HCT116 (cell line): ENCODE measurements around the gene DNAJC18. TPM values are rescaled to one million over a fixed set of nuclear protein-coding genes. Genes with fewer than 3 reads are reported as not detected.

Experiments used
- ATAC-seq: fragments of 200-7000 bp; cut with Tn5 transposase; 2 replicates; pipeline ENCODE4 v1.9.1; 2020; ENCODE audit warnings: mild to moderate bottlenecking, moderate library complexity
- BruUV-seq: library from RNA; stranded (reverse); fragments of 400-500 nt; replicated peaks from 2 replicates; lab custom pipeline; 2021; lab: Mats Ljungman, UMichigan
- CTCF ChIA-PET: fragments of 300-600 bp; sonication (Branson Sonifier 250); formaldehyde crosslinking; loops from one replicate; lab custom pipeline; 2021; ENCODE audit warnings: antibody characterized with exemption; lab: Charles Lee
- POLR2A ChIA-PET: fragments of 300-600, 350-600 bp; sonication (Branson Sonifier 250); formaldehyde crosslinking; loops from one replicate; lab custom pipeline; 2021; ENCODE audit warnings: antibody characterized with exemption; lab: Charles Lee
- RAD21 ChIA-PET, 2 experiments: fragments of 300-600 bp; sonication (Branson Sonifier 250); formaldehyde crosslinking; loops; one replicate each; lab custom pipeline; 2023; ENCODE audit warnings: low total read pairs in 2 of 2; ENCODE audit not compliant: uncharacterized antibody in 2 of 2, unreplicated experiment in 2 of 2, low non-redundant PET in 1 of 2; lab: Charles Lee
- DNase-seq: peaks from one replicate; pipeline ENCODE4 v3.0.0-alpha.2; 2010; ENCODE audit warnings: low read depth, low spot score
- H2AFZ ChIP-seq: fragments of 200-600 bp; shearing (Covaris generic), sonication (generic); 2 replicates; pipeline ENCODE4 v1.6.1; 2017; ENCODE audit warnings: low read depth, mixed run types, mixed read lengths, antibody characterized with exemption, low read length; ENCODE audit not compliant: poor library complexity, severe bottlenecking
- H3K27ac ChIP-seq: 2 replicates; pipeline ENCODE4 v1.5.1; 2012; ENCODE audit warnings: low read depth, low read length
- H3K27me3 ChIP-seq: fragments of 200-600 bp; sonication (generic); 2 replicates; pipeline ENCODE4 v1.6.1; 2016; ENCODE audit warnings: mixed run types, low read length, mixed read lengths; ENCODE audit not compliant: insufficient read depth
- H3K36me3 ChIP-seq, 2 experiments: fragments of 200-500 bp in 1 of 2; fragments of 200-600 bp in 1 of 2; sonication (Bioruptor generic) in 1 of 2; sonication (generic) in 1 of 2; 2 replicates each; pipeline versions ENCODE4 v1.5.1 to v1.6.1; 2014 to 2016; ENCODE audit warnings: low read length in 2 of 2, inconsistent platforms in 1 of 2, mixed read lengths in 1 of 2, mixed run types in 1 of 2; ENCODE audit not compliant: insufficient read depth in 2 of 2, control insufficient read depth in 1 of 2
- H3K4me1 ChIP-seq, 2 experiments: fragments of 200-600 bp in 1 of 2; sonication (generic) in 1 of 2; 2 replicates each; pipeline versions ENCODE4 v1.5.1 to v1.6.1; 2012 to 2017; ENCODE audit warnings: low read length in 2 of 2, inconsistent platforms in 1 of 2, mild to moderate bottlenecking in 1 of 2, mixed read lengths in 1 of 2, mixed run types in 1 of 2, moderate library complexity in 1 of 2; ENCODE audit not compliant: insufficient read depth in 2 of 2, control insufficient read depth in 1 of 2
- H3K4me2 ChIP-seq: fragments of 200-600 bp; sonication (generic); 2 replicates; pipeline ENCODE4 v1.6.1; 2017; ENCODE audit warnings: mixed run types, low read length, mixed read lengths
- H3K4me3 ChIP-seq, 2 experiments: fragments of 200-600 bp in 1 of 2; sonication (generic) in 1 of 2; replicated peaks in 1 of 2; 2 replicates each; pipeline ENCODE4 v1.5.1; 2011 to 2016; ENCODE audit warnings: low read length in 2 of 2, control low read depth in 1 of 2, low read depth in 1 of 2, mild to moderate bottlenecking in 1 of 2, mixed read lengths in 1 of 2, mixed run types in 1 of 2
- H3K79me2 ChIP-seq: fragments of 200-600 bp; sonication (generic); 2 replicates; pipeline ENCODE4 v1.6.1; 2017; ENCODE audit warnings: mild to moderate bottlenecking, mixed run types, low read length, moderate library complexity, mixed read lengths; ENCODE audit not compliant: insufficient read depth
- H3K9ac ChIP-seq: fragments of 200-600 bp; sonication (generic); 2 replicates; pipeline ENCODE4 v1.6.1; 2016; ENCODE audit warnings: low read length, mixed read lengths
- H3K9me2 ChIP-seq: fragments of 200-600 bp; sonication (generic), shearing (Covaris generic); 2 replicates; pipeline ENCODE4 v1.6.1; 2017; ENCODE audit warnings: mixed run types, mild to moderate bottlenecking, moderate library complexity; ENCODE audit not compliant: insufficient read depth
- H3K9me3 ChIP-seq, 2 experiments: fragments of 200-500 bp in 1 of 2; fragments of 200-600 bp in 1 of 2; sonication (Bioruptor generic) in 1 of 2; sonication (generic) in 1 of 2; 2 replicates each; pipeline ENCODE4 v1.6.1; 2014 to 2017; ENCODE audit warnings: low read length in 2 of 2, mixed read lengths in 2 of 2, inconsistent platforms in 1 of 2, low read depth in 1 of 2, mild to moderate bottlenecking in 1 of 2, mixed run types in 1 of 2, moderate library complexity in 1 of 2; ENCODE audit not compliant: control insufficient read depth in 1 of 2, insufficient read depth in 1 of 2
- H4K20me1 ChIP-seq: fragments of 200-600 bp; sonication (generic), shearing (Covaris generic); 2 replicates; pipeline ENCODE4 v1.6.1; 2017; ENCODE audit warnings: mixed run types, mild to moderate bottlenecking, moderate library complexity; ENCODE audit not compliant: insufficient read depth
- ATF3 ChIP-seq: IDR thresholded peaks from 2 replicates; pipeline ENCODE4 v1.6.1; 2012
- CBX3 ChIP-seq: IDR thresholded peaks from 2 replicates; pipeline ENCODE4 v1.6.1; 2012; ENCODE audit warnings: low read depth
- CEBPB ChIP-seq: IDR thresholded peaks from 2 replicates; pipeline ENCODE4 v1.6.1; 2012; ENCODE audit warnings: low read depth
- ELF1 ChIP-seq: IDR thresholded peaks from 2 replicates; pipeline ENCODE4 v1.6.1; 2012; ENCODE audit warnings: low read depth, borderline replicate concordance
- EZH2 ChIP-seq: fragments of 200-600 bp; sonication (generic); IDR thresholded peaks from 2 replicates; pipeline ENCODE4 v1.6.1; 2017; ENCODE audit warnings: antibody characterized with exemption, mixed run types
- EZH2phosphoT487 ChIP-seq: fragments of 200-600 bp; IDR thresholded peaks from 2 replicates; pipeline ENCODE4 v1.6.1; 2018; ENCODE audit warnings: antibody characterized with exemption, borderline replicate concordance
- FOSL1 ChIP-seq: IDR thresholded peaks from 2 replicates; pipeline ENCODE4 v1.6.1; 2012; ENCODE audit warnings: low read depth
- JUND ChIP-seq: IDR thresholded peaks from 2 replicates; pipeline ENCODE4 v1.6.1; 2012
- MAX ChIP-seq: IDR thresholded peaks from 2 replicates; pipeline ENCODE4 v1.6.1; 2012
- POLR2A ChIP-seq: IDR thresholded peaks from 2 replicates; pipeline ENCODE4 v1.7.0; 2011; ENCODE audit warnings: borderline replicate concordance; ENCODE audit not compliant: insufficient read depth, insufficient read length; ENCODE audit errors: extremely low read depth
- REST ChIP-seq: IDR thresholded peaks from 2 replicates; pipeline ENCODE4 v1.6.1; 2012; ENCODE audit warnings: low read depth
- SIN3A ChIP-seq: IDR thresholded peaks from 2 replicates; pipeline ENCODE4 v1.6.1; 2012; ENCODE audit warnings: low read depth
- SP1 ChIP-seq: IDR thresholded peaks from 2 replicates; pipeline ENCODE4 v1.6.1; 2012; ENCODE audit warnings: low read depth
- SRF ChIP-seq: IDR thresholded peaks from 2 replicates; pipeline ENCODE4 v1.6.1; 2012; ENCODE audit warnings: low read depth
- TCF7L2 ChIP-seq: IDR thresholded peaks from 2 replicates; pipeline ENCODE4 v1.7.0; 2011; ENCODE audit warnings: borderline replicate concordance, inconsistent platforms; ENCODE audit not compliant: insufficient read depth, insufficient read length; ENCODE audit errors: extremely low read depth
- ZBTB33 ChIP-seq: IDR thresholded peaks from 2 replicates; pipeline ENCODE4 v1.6.1; 2011; ENCODE audit warnings: mild to moderate bottlenecking, low read length, moderate library complexity; ENCODE audit not compliant: insufficient replicate concordance; ENCODE audit errors: extremely low read depth
- ZFX ChIP-seq: fragments of 450-650 bp; IDR thresholded peaks from 2 replicates; pipeline ENCODE4 v1.6.1; 2017
- ZNF274 ChIP-seq: fragments of 200-500 bp; sonication (Bioruptor generic); IDR thresholded peaks from 2 replicates; pipeline ENCODE4 v1.6.1; 2014; ENCODE audit warnings: mild to moderate bottlenecking, low read depth, low read length, inconsistent platforms
- intact Hi-C: fragments of 100-400 bp; cut with micrococcal nuclease; formaldehyde crosslinking; loops from 2 replicates; pipeline ENCODE4 v1.10.0; 2022
- total RNA-seq: library from RNA; stranded (reverse); gene quantifications from one replicate; pipeline ENCODE4 v1.2.1, GENCODE V29; 2021; ENCODE audit not compliant: unreplicated experiment

Gene DNAJC18
- total RNA-seq, 1 experiment from 2014 or later: 5.7 TPM

- TF ChIP-seq ZBTB33 (no peak), JUND (no peak), ZNF274 (no peak), ZFX (no peak), EZH2 (no peak), SIN3A (no peak), POLR2A (no peak), ELF1 (no peak)
Measured at GRCh38 chr5:139456776-139457175, 17.5 kb upstream of the DNAJC18 start (continued).

GRCh38 chr5:139454568-139455290 lies 15.4 kb upstream of the DNAJC18 start:
- ChIA-PET CTCF (no interaction called here), RAD21 (no interaction called here), POLR2A (no interaction called here)
- Histone ChIP-seq H2AFZ (no peak overlapping the region), H3K9me3 (no peaks in the 10 kb centered on the region), H3K27ac (no peak overlapping the region), H3K79me2 (no peaks in the 10 kb centered on the region), H3K27me3 (no peaks in the 10 kb centered on the region), H3K4me3 (no peak overlapping the region), H3K36me3 (no peaks in the 10 kb centered on the region), H3K4me2 (no peak overlapping the region), H3K9me2 (no peaks in the 10 kb centered on the region), H3K4me1 (peaks cover 0 to 7% of the 10 kb centered on the region in 2 experiments; a peak in 1 of 4 replicates), H4K20me1 (no peaks in the 10 kb centered on the region), H3K9ac (no peak overlapping the region)
- BruUV-seq: no TSS peak
- ATAC-seq (no peak), DNase-seq (no peak)
- intact Hi-C loops: no loop called here
- TF ChIP-seq SP1: no peak
- no peak for TF ChIP-seq REST
- TF ChIP-seq FOSL1: no peak
- no peak for TF ChIP-seq CBX3
- no peak for TF ChIP-seq ATF3
- TF ChIP-seq ZBTB33: no peak
- no peak for TF ChIP-seq ZFX
- no peak for TF ChIP-seq MAX
- TF ChIP-seq EZH2: no peak
- no peak for TF ChIP-seq EZH2phosphoT487
- TF ChIP-seq SRF: no peak
- no peak for TF ChIP-seq CEBPB
- TF ChIP-seq TCF7L2: no peak
- TF ChIP-seq ELF1: no peak
